ENCODE results near the gene NUMB.

Gene NUMB

GRCh38 chr14:73245480-73246325 lies 212.6 kb downstream of the NUMB start:
- DNase-seq (ENCODE audit: low read depth in 2 of 2), result peak; percentile 28

DNA sequence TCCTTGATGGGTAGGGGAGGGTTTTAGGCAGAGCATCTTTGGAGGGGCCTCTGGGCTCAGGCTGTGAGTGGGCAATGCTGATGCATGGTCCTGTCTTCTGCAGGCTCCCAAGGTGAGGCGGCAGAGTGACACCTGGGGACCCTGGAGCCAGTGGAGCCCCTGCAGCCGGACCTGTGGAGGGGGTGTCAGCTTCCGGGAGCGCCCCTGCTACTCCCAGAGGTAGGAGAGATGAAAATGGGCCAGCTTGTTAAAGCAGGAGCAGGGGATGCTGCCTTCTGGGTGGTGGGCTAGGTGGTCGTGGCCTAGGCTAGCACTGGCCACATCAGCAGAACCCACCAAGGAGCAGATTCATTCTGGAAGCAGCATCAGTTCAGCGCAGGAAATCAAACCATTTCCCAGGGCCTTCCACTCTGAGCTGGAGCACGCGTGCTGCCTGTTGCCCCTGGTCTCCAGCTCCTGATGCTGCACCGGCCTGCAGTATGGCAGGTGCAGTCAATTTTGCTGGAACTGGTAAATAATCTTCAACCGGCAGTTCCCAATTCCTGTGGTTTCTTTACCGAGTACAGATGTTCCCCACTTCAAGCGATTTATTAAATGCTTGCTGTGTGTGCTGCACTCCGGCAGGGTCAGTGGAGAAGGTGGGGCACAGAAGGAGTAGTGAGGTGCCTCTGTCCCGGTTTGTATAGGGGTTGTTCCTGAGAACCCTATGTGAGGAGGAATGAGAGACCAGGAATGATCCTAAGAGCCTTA lies 213.6 kb downstream of the NUMB start:
- no peak for DNase-seq (ENCODE audit: low read depth in 2 of 2)

GRCh38 chr14:73243748-73244147 lies 214.6 kb downstream of the NUMB start:
- DNase-seq (ENCODE audit: low read depth in 2 of 2), result no peak

- DNase-seq (ENCODE audit: low read depth in 2 of 2), result no peak
These were observed 215.0 kb downstream of the NUMB start for GRCh38 chr14:73243341-73243740.

- DNase-seq (ENCODE audit: low read depth in 2 of 2), result no peak
These were observed 215.9 kb downstream of the NUMB start for GRCh38 chr14:73242357-73242901.

DNA sequence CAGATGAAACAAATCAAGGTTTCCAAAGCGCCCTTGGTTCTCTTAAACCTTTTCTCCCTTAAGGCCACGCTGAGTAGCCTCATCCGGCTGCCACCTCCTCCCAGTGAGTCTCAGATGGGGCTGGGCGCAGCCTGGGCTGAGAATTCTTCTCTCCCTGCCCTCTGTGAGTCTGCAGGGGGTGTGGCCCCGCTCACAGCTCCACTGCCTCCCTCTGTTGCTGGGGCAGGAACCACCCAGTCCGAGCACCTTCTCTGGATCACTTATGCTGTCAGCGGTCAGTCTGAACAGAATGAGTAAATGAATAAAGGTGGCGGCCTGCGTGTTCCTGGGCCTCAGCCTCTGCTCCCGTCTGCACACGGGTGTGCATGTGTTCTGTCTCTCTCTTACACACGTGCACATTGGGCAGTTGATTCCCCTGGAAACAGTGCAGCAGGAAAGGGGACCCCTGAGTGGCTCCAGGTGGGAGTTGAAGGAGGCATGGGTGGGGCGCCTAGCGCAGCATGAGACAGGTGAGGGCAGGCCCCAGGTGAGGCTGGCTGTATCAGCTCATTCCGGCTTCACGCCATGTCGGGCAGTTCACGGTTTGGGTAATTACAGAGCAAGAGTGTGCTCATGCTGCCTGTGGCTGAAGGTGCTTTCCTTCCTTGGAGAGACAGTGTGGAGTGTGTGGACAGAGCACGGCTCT lies 216.7 kb downstream of the NUMB start:
- no peak for DNase-seq (ENCODE audit: low read depth in 2 of 2)

- DNase-seq (ENCODE audit: low read depth in 2 of 2), result no peak
These were observed 217.4 kb downstream of the NUMB start for GRCh38 chr14:73240816-73241480.

- no peak for DNase-seq (ENCODE audit: low read depth in 2 of 2)
These were observed 218.7 kb downstream of the NUMB start for GRCh38 chr14:73239393-73240241.

- no peak for DNase-seq (ENCODE audit: low read depth in 2 of 2)
These were observed 219.4 kb downstream of the NUMB start for GRCh38 chr14:73238941-73239340.

GRCh38 chr14:73238424-73238852 lies 219.9 kb downstream of the NUMB start:
- no peak for DNase-seq (ENCODE audit: low read depth in 2 of 2)

DNA sequence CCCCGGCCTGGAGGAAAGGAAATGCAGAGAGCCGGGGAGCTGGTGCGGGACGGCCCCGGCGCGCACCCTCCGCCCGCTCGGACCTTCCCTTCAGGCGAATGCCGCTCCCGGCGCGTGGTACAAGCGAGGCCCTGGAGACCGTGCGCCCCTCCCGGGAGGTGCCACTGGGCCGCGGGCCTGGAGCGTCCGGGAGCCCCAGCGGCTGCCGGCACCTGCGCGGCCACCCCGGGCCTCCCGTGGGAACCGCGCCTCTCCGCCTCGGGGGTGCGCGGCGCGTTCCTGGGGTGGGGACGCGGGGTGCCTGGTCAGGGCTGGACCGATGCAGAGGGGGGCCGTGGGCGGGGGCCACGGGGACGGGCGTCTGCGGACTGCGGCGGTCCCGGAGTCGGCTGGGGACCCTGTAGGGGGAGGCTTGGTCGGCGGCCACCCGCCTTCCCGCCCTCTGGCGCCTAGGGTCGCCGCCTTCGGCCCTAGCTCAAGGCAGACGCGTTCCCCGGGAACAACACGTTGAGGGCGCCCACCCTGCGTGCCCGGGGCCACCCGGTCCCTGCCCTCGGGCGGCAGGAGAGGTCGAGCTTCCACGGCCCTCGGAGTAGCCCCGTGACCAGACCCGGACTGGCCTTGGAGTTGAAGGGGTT lies 220.4 kb downstream of the NUMB start:
- no peak for DNase-seq (ENCODE audit: low read depth in 2 of 2)

DNA sequence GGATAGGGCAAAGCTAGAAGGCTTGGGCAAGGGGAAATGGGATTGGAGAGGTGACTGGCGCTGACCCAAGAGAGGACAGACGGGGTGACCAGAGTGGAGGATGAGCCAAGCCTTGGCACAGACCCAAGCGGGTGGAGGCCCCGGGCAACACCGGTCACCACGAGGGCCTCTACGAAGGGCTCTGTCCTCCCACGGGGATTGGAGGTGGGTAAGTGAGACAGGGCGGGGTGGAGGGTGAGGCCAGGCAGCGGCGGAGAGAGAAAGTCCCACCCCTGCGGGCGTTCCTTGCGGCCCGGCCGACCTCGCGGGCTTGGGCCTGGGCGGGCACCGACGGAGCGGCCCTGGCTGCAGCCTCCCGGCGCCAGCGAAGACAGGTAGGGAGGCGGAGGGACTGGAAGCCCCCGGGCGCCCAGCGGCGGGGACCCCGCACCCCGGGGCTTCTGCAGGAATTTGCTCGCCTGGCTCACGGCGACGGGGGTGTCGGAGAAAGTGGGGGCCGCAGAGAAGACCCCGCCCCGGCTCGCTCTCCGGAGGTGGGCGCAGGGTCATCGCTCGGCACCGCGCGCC lies 221.0 kb downstream of the NUMB start, which contains the start of gene PAPLN:
Gene PAPLN, plus strand, starts transcription at position 288 of the 567 bp plus-strand sequence. CDS start 2,273 bp downstream, outside the sequence.
- no peak for DNase-seq (ENCODE audit: low read depth in 2 of 2)

DNA sequence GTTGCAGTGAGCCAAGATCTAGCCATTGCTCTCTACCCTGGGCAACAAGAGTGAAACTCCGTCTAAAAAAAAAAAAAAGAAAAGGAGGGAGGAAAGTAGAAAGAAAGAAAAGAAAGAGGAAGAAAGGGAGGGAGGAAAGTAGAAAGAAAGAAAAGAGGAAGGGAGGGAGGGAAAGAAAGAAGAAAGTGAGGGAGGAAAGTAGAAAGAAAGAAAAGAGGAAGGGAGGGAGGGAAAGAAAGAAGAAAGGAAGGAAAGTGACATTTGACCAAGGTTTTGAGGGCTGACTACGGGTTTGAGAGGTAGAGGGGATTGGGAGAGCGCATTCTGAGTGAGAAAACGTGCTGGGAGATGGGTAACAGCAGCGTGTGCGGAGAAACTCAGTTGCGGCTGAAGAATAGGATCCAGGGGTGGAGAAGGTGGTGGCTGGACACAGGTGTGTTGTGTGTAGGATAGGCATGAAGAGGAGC lies 221.6 kb downstream of the NUMB start:
- DNase-seq (ENCODE audit: low read depth in 2 of 2), result no peak

DNA sequence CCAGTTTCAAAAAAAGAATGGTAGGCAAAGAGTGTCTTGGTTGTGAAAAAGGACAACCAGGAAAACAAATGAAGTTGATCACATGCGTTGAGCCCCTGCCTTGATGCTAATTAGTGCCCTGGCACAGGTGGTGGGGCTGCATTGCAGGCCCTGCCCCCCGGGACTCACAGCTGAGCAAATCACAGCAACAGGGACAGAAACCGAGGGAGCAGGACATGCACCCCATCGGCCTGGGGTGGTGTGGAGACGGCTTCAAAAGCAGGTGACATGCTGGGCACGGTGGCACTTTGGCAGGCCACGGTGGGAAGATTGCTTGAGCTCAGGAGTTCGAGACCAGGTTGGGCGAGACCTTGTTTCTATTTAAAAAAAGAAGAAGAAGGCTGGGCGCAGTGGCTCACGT lies 222.2 kb downstream of the NUMB start:
- no peak for DNase-seq (ENCODE audit: low read depth in 2 of 2)

DNA sequence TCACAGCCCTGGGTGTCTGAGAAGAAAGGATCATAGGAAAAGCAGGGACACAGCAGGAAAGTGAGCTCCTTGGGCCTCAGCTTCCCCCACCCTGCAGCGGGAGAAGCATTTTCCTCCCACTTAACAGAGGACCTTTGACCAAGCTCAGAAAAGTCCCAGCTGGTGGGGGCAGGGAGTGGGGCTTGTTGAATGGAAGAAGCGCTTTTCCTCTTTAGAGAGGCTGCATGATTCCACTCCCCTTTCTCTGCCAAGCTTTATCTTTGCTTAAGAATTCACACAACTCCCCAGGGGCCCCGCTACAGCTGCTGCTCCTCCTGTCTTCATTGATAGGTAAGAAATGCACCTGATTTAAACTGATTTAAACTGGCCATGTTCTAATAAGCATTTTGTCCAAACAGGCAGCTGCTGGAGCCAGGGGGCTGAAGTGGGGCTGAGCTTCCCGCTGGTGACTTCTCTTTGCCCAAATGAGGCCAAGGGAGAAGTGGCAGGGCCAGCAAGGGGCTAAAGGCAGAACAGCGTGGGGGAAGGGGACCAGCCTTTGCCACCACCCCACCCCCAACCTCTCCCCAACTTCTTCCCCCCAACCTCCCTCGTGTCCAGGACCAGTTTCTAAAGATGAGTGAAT lies 222.7 kb downstream of the NUMB start:
- DNase-seq (ENCODE audit: low read depth in 2 of 2), result no peak

DNA sequence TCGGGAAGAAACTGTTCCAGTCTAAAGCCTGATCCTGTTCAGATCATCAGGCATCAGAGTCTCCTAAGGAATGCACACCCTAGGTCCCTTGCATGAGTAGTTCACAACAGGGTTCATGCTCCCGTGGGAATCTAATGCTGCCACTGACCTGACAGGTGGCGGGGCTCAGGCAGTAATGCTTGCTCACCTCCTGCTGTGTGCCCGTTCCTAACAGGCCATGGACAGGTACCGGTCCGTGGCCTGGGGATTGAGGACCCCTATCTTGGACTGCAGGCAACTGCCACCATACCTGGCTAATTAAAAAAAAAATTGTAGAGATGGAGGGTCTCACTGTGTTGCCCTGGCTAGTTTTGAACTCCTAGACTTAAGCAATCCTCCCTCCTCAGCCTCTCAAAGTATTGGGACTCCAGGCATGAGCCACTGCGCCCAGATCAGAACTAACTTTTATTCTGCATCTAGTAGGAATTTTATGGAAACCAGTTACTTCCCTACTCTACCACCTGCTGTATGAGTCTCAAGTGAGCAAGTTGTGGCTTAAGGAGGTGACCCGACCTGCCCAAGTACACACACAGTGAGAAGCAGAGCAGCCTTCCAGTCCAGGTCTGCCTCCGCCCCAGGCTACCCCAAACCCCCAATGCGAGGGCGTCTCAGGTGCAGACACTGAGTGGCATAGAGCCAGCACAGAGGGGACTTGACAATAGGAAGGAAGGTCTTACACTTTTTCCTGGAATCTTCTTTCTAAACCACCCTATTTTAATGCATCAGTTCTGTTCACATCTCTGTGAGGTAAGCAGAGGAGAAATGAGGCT lies 223.6 kb downstream of the NUMB start:
- no peak for DNase-seq (ENCODE audit: low read depth in 2 of 2)

GRCh38 chr14:73234029-73234428 lies 224.3 kb downstream of the NUMB start:
- no peak for DNase-seq (ENCODE audit: low read depth in 2 of 2)

- DNase-seq (ENCODE audit: low read depth in 2 of 2), result no peak
These were observed 224.8 kb downstream of the NUMB start for GRCh38 chr14:73233564-73233963.
